LoVo (cell line): Measurements from ENCODE around the gene MSI2.

Experiments
- DNase-seq: peaks from one replicate; pipeline ENCODE4 v3.0.0-alpha.2; 2016; ENCODE audit warnings: low spot score

MSI2 gene

GRCh38 chr17:57692770-57693169 lies 436.4 kb downstream of the MSI2 start:
- DNase-seq: no peak

- DNase-seq: no peak
Measured at GRCh38 chr17:57694051-57694450, 437.7 kb downstream of the MSI2 start.

GRCh38 chr17:57696050-57696449 lies 439.7 kb downstream of the MSI2 start:
- DNase-seq: no peak

- DNase-seq: no peak
Measured at GRCh38 chr17:57697197-57697596, 440.9 kb downstream of the MSI2 start.

GRCh38 chr17:57697891-57698711 lies 441.8 kb downstream of the MSI2 start:
- no peak for DNase-seq

GRCh38 chr17:57699751-57700219 lies 443.5 kb downstream of the MSI2 start:
- DNase-seq: no peak

- no peak for DNase-seq
Measured at GRCh38 chr17:57701124-57701523, 444.8 kb downstream of the MSI2 start.

- DNase-seq: no peak
Measured at GRCh38 chr17:57703273-57703672, 446.9 kb downstream of the MSI2 start.

GRCh38 chr17:57704448-57704847 lies 448.1 kb downstream of the MSI2 start:
- no peak for DNase-seq

- no peak for DNase-seq
Measured at GRCh38 chr17:57705921-57706695, 449.8 kb downstream of the MSI2 start.

GRCh38 chr17:57706761-57707160 lies 450.4 kb downstream of the MSI2 start:
- DNase-seq: no peak

- DNase-seq: no peak
Measured at GRCh38 chr17:57707892-57708291, 451.6 kb downstream of the MSI2 start.

- no peak for DNase-seq
Measured at GRCh38 chr17:57708410-57708809, 452.1 kb downstream of the MSI2 start.

- no peak for DNase-seq
Measured at GRCh38 chr17:57713140-57713539, 456.8 kb downstream of the MSI2 start.

- DNase-seq: no peak
Measured at GRCh38 chr17:57714665-57715180, 458.4 kb downstream of the MSI2 start.

GRCh38 chr17:57715981-57716380 lies 459.7 kb downstream of the MSI2 start:
- no peak for DNase-seq

GRCh38 chr17:57718878-57719277 lies 462.6 kb downstream of the MSI2 start:
- DNase-seq: no peak

- DNase-seq: no peak
Measured at GRCh38 chr17:57720386-57721035, 464.2 kb downstream of the MSI2 start.

GRCh38 chr17:57721967-57722703 lies 465.8 kb downstream of the MSI2 start:
- no peak for DNase-seq

GRCh38 chr17:57722704-57723043 lies 466.4 kb downstream of the MSI2 start:
- DNase-seq: no peak

GRCh38 chr17:57723427-57724025 lies 467.2 kb downstream of the MSI2 start:
- DNase-seq: no peak
